CD14-positive monocyte (primary cell): ENCODE measurements around the gene TGM1. TPM values are rescaled to one million over a fixed set of nuclear protein-coding genes. Genes with fewer than 3 reads are reported as not detected.
"Not testable (repeated sequence)": the region's sequence is repeated elsewhere in the genome, so short reads cannot be mapped to it uniquely, and the experiment has no call there.

Experiments
- DNase-seq, 3 donors: peaks; one replicate each; pipeline ENCODE4 v3.0.0-alpha.2; 2011 to 2022
- H2AFZ ChIP-seq: 2 replicates; pipeline ENCODE4 v1.6.0; 2012; ENCODE audit warnings: mild to moderate bottlenecking, low read depth, low read length, inconsistent platforms; ENCODE audit not compliant: insufficient read depth, poor library complexity, severe bottlenecking
- H3K27ac ChIP-seq, 2 donors: 1 replicate in 1 of 2; 2 replicates in 1 of 2; pipeline ENCODE4 v1.5.1; 2012 to 2013; ENCODE audit warnings: low read length in 2 of 2, control low read depth in 1 of 2, inconsistent platforms in 1 of 2, low read depth in 1 of 2, mild to moderate bottlenecking in 1 of 2
- H3K27me3 ChIP-seq, 2 donors: one replicate each; pipeline versions ENCODE4 v1.6.0 to v1.6.1; 2011 to 2013; ENCODE audit warnings: low read length in 2 of 2; ENCODE audit not compliant: control insufficient read depth in 2 of 2, insufficient read depth in 2 of 2
- H3K36me3 ChIP-seq, 2 donors: replicated peaks in 1 of 2; 1 replicate in 1 of 2; 2 replicates in 1 of 2; pipeline versions ENCODE4 v1.5.1 to v1.6.1; 2012 to 2013; ENCODE audit warnings: low read length in 2 of 2, control low read depth in 1 of 2, inconsistent platforms in 1 of 2, mild to moderate bottlenecking in 1 of 2; ENCODE audit not compliant: insufficient read depth in 2 of 2, control insufficient read depth in 1 of 2
- H3K4me1 ChIP-seq, 2 donors: 1 replicate in 1 of 2; 2 replicates in 1 of 2; pipeline versions ENCODE4 v1.5.1 to v1.6.1; 2012 to 2013; ENCODE audit warnings: low read length in 2 of 2, control low read depth in 1 of 2, inconsistent platforms in 1 of 2, mild to moderate bottlenecking in 1 of 2, moderate library complexity in 1 of 2; ENCODE audit not compliant: insufficient read depth in 2 of 2, control insufficient read depth in 1 of 2
- H3K4me2 ChIP-seq: replicated peaks from 2 replicates; pipeline ENCODE3; 2012; ENCODE audit warnings: low read length, moderate library complexity, mild to moderate bottlenecking; ENCODE audit not compliant: poor library complexity, severe bottlenecking; ENCODE audit errors: extremely low read depth
- H3K4me3 ChIP-seq, 3 experiments: fragments of 200-600 bp in 1 of 3; sonication (generic) in 1 of 3; replicated peaks in 1 of 3; 1 replicate in 2 of 3; 2 replicates in 1 of 3; pipeline ENCODE4 v1.5.1; 2011 to 2013; ENCODE audit warnings: low read length in 3 of 3, mild to moderate bottlenecking in 3 of 3, control low read depth in 2 of 3, low read depth in 2 of 3, inconsistent platforms in 1 of 3, moderate library complexity in 1 of 3
- H3K79me2 ChIP-seq: 2 replicates; pipeline ENCODE4 v1.6.0; 2012; ENCODE audit warnings: mild to moderate bottlenecking, control low read depth, inconsistent platforms, low read length, moderate library complexity; ENCODE audit not compliant: insufficient read depth
- H3K9ac ChIP-seq: 2 replicates; pipeline ENCODE4 v1.6.0; 2017; ENCODE audit warnings: low read length, mild to moderate bottlenecking; ENCODE audit not compliant: insufficient read depth, poor library complexity, severe bottlenecking
- H3K9me3 ChIP-seq, 2 donors: replicated peaks in 1 of 2; 1 replicate in 1 of 2; 2 replicates in 1 of 2; pipeline versions ENCODE4 v1.5.1 to v1.6.1; 2012 to 2013; ENCODE audit warnings: low read length in 2 of 2, control low read depth in 1 of 2; ENCODE audit not compliant: control insufficient read depth in 1 of 2, insufficient read depth in 1 of 2
- H4K20me1 ChIP-seq: 2 replicates; pipeline ENCODE4 v1.6.0; 2012; ENCODE audit warnings: mild to moderate bottlenecking, low read length, control low read depth, moderate library complexity; ENCODE audit not compliant: insufficient read depth
- H3K27ac Mint-ChIP-seq, 7 donors: one replicate each; pipeline ENCODE4 v1.8.0; 2020; ENCODE audit warnings: mild to moderate bottlenecking in 7 of 7, mixed read lengths in 7 of 7, moderate library complexity in 6 of 7, inconsistent platforms in 2 of 7
- H3K27me3 Mint-ChIP-seq, 3 donors: one replicate each; pipeline ENCODE4 v1.8.0; 2021 to 2022; ENCODE audit warnings: low read depth in 3 of 3, mild to moderate bottlenecking in 3 of 3, mixed read lengths in 3 of 3, moderate library complexity in 3 of 3, inconsistent platforms in 1 of 3
- H3K36me3 Mint-ChIP-seq, 2 donors: one replicate each; pipeline ENCODE4 v1.8.0; 2020; ENCODE audit warnings: mixed read lengths in 2 of 2, inconsistent platforms in 1 of 2, mild to moderate bottlenecking in 1 of 2
- H3K4me1 Mint-ChIP-seq: one replicate; pipeline ENCODE4 v1.8.0; 2020; ENCODE audit warnings: mild to moderate bottlenecking, mixed read lengths
- H3K4me3 Mint-ChIP-seq, 2 donors: one replicate each; pipeline ENCODE4 v1.8.0; 2020; ENCODE audit warnings: mild to moderate bottlenecking in 2 of 2, mixed read lengths in 2 of 2, moderate library complexity in 1 of 2
- H3K9me3 Mint-ChIP-seq, 7 donors: one replicate each; pipeline ENCODE4 v1.8.0; 2020 to 2022; ENCODE audit warnings: mixed read lengths in 7 of 7, mild to moderate bottlenecking in 6 of 7, moderate library complexity in 6 of 7, inconsistent platforms in 2 of 7
- CTCF ChIP-seq: fragments of 200-600 bp; IDR thresholded peaks from one replicate; pipeline ENCODE4 v1.8.0; 2022; ENCODE audit warnings: antibody characterized with exemption, mild to moderate bottlenecking
- WGBS: methylation state at CpG from one replicate; pipeline ENCODE4 v1.1.5; 2013; ENCODE audit warnings: missing lambda C conversion rate; ENCODE audit not compliant: insufficient coverage; 5-methylcytosine and 5-hydroxymethylcytosine counted together
- intact Hi-C, 2 donors: fragments of 100-400 bp; cut with micrococcal nuclease; formaldehyde crosslinking; loops; one replicate each; pipeline versions ENCODE4 v1.15.0 to v1.15.1; 2023
- polyA plus RNA-seq, 3 donors: library from polyadenylated mRNA; depleted of rRNA in 1 of 3; unstranded in 2 of 3; stranded (reverse) in 1 of 3; fragments of 300-500 nt in 2 of 3; fragments of >200 nt in 1 of 3; fragmentation: Illumina TruSeq in 2 of 3; gene quantifications; 1 replicate in 2 of 3; 2 replicates in 1 of 3; pipeline ENCODE4 v1.2.3, GENCODE V29; 2012 to 2021

TGM1 gene
- polyA plus RNA-seq, 3 donors, result 7.8 TPM; not detected in 2

- WGBS, result no CpG with 5 or more reads among the region's 1 CpG
- H3K9ac ChIP-seq, result no peak overlapping the region
- TF ChIP-seq CTCF, result no peak
- H3K4me1 ChIP-seq, result peaks cover 7 to 10% of the 10 kb centered on the region in 2 donors
- no peaks in the 10 kb centered on the region for H3K9me3 Mint-ChIP-seq
- H3K9me3 ChIP-seq, result no peaks in the 10 kb centered on the region
- no peak overlapping the region for H3K4me2 ChIP-seq
- H3K36me3 Mint-ChIP-seq, result peaks cover 14 to 29% of the 10 kb centered on the region in 2 donors
- no peak overlapping the region for H3K4me3 ChIP-seq
- intact Hi-C loops, result no loop called here
- peaks cover 12% of the 10 kb centered on the region for H3K4me1 Mint-ChIP-seq
- H3K4me3 Mint-ChIP-seq, result no peak overlapping the region
- DNase-seq, result no peak
- H2AFZ ChIP-seq, result no peak overlapping the region
- H3K27ac ChIP-seq, result no peak overlapping the region
- peaks cover 22% of the 10 kb centered on the region for H4K20me1 ChIP-seq
- H3K36me3 ChIP-seq, result peaks cover 9 to 30% of the 10 kb centered on the region in 2 donors
- H3K27ac Mint-ChIP-seq, result no peak overlapping the region
- peaks cover 96% of the 10 kb centered on the region for H3K79me2 ChIP-seq
- H3K27me3 Mint-ChIP-seq, result no peaks in the 10 kb centered on the region
- H3K27me3 ChIP-seq, result no peaks in the 10 kb centered on the region
These were observed 36.5 kb downstream of the TGM1 start for GRCh38 chr14:24226473-24226872.

GRCh38 chr14:24224618-24225071, 38.3 kb downstream of the TGM1 start:
- H3K9me3 Mint-ChIP-seq, result no peaks in the 10 kb centered on the region
- Histone ChIP-seq H3K9ac (no peak overlapping the region), H3K36me3 (peaks cover 9 to 30% of the 10 kb centered on the region in 2 donors), H3K27ac (no peak overlapping the region), H3K9me3 (no peaks in the 10 kb centered on the region), H3K79me2 (peaks cover 96% of the 10 kb centered on the region), H2AFZ (no peak overlapping the region), H3K4me1 (no peaks in the 10 kb centered on the region), H3K27me3 (no peaks in the 10 kb centered on the region), H3K4me2 (no peak overlapping the region), H3K4me3 (no peak overlapping the region), H4K20me1 (peaks cover 19% of the 10 kb centered on the region)
- peaks cover 14 to 30% of the 10 kb centered on the region in 2 donors for H3K36me3 Mint-ChIP-seq
- DNase-seq, result no peak
- 91% methylated on average over 7 of the region's 7 CpGs for WGBS
- no peak for TF ChIP-seq CTCF
- peaks cover 0 to 1% (median 0%) of the 10 kb centered on the region in 3 donors for H3K27me3 Mint-ChIP-seq
- intact Hi-C loops, result no loop called here
- peak overlapping the region in 1 of 7 donors; percentile 61 for H3K27ac Mint-ChIP-seq
- H3K4me3 Mint-ChIP-seq, result no peak overlapping the region
- H3K4me1 Mint-ChIP-seq, result peaks cover 3% of the 10 kb centered on the region

GRCh38 chr14:24222987-24223386, 40.0 kb downstream of the TGM1 start:
- H2AFZ ChIP-seq, H3K4me3 Mint-ChIP-seq, H3K4me1 Mint-ChIP-seq, H3K9me3 Mint-ChIP-seq, H3K4me3 ChIP-seq, H3K27me3 Mint-ChIP-seq, H3K4me1 ChIP-seq, H3K9ac ChIP-seq, H3K4me2 ChIP-seq, intact Hi-C loops, H3K27me3 ChIP-seq, H3K27ac ChIP-seq, H3K9me3 ChIP-seq, H4K20me1 ChIP-seq, DNase-seq, H3K27ac Mint-ChIP-seq: not testable (repeated sequence)
- H3K36me3 ChIP-seq, result peaks cover 9 to 31% of the 10 kb centered on the region in 2 donors
- peaks cover 80% of the 10 kb centered on the region for H3K79me2 ChIP-seq
- WGBS, result 88% methylated on average over 3 of the region's 4 CpGs
- peaks cover 12 to 27% of the 10 kb centered on the region in 2 donors for H3K36me3 Mint-ChIP-seq
